Colonic mucosa (tissue), 4 donors: ENCODE measurements around the gene PSKH1. TPM values are rescaled to one million over a fixed set of nuclear protein-coding genes. Genes with fewer than 3 reads are reported as not detected.

Source experiments
- DNase-seq: peaks from one replicate; pipeline ENCODE4 v3.0.0-alpha.2; 2020
- H3K27ac ChIP-seq: fragments of 200-600 bp; one replicate; pipeline ENCODE4 v1.8.0; 2021
- H3K27me3 ChIP-seq: fragments of 200-600 bp; one replicate; pipeline ENCODE4 v1.8.0; 2021
- H3K36me3 ChIP-seq: fragments of 200-600 bp; one replicate; pipeline ENCODE4 v1.8.0; 2021
- H3K4me1 ChIP-seq: fragments of 200-600 bp; one replicate; pipeline ENCODE4 v1.8.0; 2021; ENCODE audit warnings: mild to moderate bottlenecking
- H3K4me3 ChIP-seq: fragments of 200-600 bp; one replicate; pipeline ENCODE4 v1.8.0; 2021
- H3K9ac ChIP-seq, 2 donors: one replicate each; pipeline ENCODE4 v1.7.0; 2013; ENCODE audit warnings: control low read depth in 2 of 2, low read depth in 2 of 2, low read length in 2 of 2
- H3K9me3 ChIP-seq: fragments of 200-600 bp; one replicate; pipeline ENCODE4 v1.8.0; 2021
- intact Hi-C: fragments of 100-400 bp; cut with DNase I; formaldehyde crosslinking; loops from one replicate; pipeline ENCODE4 v1.14.1; 2022
- total RNA-seq, 2 donors: library from RNA; stranded (reverse); fragmentation: NEBNext Ultra II Directional in 1 of 2; extraction: Animal tissue kit (Norgen Biotek cat#: 25700) in 1 of 2; gene quantifications; one replicate each; pipeline ENCODE4 v1.2.1, GENCODE V29; 2021
- TF ChIP-seq, protein P1 (sequence below): fragments of 200-600 bp; IDR thresholded peaks from one replicate; pipeline ENCODE4 v1.8.0; 2022; ENCODE audit warnings: antibody characterized with exemption, mild to moderate bottlenecking
- donor health status: healthy.
- donor health status: DM: no; HTN: no; CAD: no.
- donor health status: DM: no; HTN: no; CAD: no.

PSKH1 gene
- total RNA-seq, 2 donors from 2014 or later: 24.5 to 34.7 TPM

DNA sequence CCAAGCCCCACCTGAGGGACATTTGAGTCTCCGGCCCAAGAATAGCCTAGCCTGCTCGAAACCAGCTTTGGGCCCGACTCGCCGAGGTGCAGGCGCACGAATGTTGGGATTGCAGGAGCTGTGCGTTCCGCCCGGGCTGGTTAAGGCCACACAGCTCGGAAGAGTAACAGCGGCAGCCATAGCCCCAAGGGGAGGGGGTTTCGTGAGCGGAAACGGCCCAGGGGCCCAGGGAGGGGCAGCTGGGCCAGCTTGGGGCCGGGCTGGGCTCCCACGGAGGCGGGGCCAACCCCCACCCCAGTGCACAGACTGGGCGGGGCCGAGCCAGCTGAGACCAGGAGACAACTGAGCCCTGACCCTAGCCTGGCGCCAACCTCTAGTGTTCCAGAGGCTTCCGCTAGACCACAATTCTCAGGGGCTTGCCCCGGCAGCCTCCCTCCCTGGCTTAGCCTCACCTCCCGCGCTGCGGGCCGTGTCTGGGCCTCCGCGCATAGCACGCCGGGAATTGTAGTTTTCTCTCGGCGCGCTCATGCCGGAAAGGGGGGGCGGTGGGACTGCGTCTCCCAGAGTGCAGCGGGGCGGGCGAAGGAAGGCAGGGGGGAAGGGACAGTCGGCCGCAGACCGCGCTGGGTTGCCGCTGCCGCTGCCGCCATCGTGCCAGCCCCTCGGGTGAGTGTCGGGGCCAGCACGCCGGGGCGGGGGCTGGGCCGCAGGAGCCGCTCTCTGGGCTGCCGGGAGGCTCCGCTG is 46.6 kb upstream of the PSKH1 start, which contains the start of gene NUTF2:
Gene NUTF2 (plus strand): TSS at position 614 of the 744 bp plus-strand sequence. CDS start 18,198 bp downstream, outside the sequence.
- Histone ChIP-seq H3K9me3 (no peaks in the 10 kb centered on the region), H3K4me1 (peaks cover 33% of the 10 kb centered on the region), H3K36me3 (no peaks in the 10 kb centered on the region), H3K9ac (peak within 1 kb of the TSS; percentile 75 to 97), H3K4me3 (peak within 1 kb of the TSS; percentile 76), H3K27ac (peak within 1 kb of the TSS; percentile 89), H3K27me3 (no peaks in the 10 kb centered on the region)
- intact Hi-C loops: no loop called here
- TF ChIP-seq, protein P1, sequence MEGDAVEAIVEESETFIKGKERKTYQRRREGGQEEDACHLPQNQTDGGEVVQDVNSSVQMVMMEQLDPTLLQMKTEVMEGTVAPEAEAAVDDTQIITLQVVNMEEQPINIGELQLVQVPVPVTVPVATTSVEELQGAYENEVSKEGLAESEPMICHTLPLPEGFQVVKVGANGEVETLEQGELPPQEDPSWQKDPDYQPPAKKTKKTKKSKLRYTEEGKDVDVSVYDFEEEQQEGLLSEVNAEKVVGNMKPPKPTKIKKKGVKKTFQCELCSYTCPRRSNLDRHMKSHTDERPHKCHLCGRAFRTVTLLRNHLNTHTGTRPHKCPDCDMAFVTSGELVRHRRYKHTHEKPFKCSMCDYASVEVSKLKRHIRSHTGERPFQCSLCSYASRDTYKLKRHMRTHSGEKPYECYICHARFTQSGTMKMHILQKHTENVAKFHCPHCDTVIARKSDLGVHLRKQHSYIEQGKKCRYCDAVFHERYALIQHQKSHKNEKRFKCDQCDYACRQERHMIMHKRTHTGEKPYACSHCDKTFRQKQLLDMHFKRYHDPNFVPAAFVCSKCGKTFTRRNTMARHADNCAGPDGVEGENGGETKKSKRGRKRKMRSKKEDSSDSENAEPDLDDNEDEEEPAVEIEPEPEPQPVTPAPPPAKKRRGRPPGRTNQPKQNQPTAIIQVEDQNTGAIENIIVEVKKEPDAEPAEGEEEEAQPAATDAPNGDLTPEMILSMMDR: no peak
- DNase-seq: peak; percentile 96

DNA sequence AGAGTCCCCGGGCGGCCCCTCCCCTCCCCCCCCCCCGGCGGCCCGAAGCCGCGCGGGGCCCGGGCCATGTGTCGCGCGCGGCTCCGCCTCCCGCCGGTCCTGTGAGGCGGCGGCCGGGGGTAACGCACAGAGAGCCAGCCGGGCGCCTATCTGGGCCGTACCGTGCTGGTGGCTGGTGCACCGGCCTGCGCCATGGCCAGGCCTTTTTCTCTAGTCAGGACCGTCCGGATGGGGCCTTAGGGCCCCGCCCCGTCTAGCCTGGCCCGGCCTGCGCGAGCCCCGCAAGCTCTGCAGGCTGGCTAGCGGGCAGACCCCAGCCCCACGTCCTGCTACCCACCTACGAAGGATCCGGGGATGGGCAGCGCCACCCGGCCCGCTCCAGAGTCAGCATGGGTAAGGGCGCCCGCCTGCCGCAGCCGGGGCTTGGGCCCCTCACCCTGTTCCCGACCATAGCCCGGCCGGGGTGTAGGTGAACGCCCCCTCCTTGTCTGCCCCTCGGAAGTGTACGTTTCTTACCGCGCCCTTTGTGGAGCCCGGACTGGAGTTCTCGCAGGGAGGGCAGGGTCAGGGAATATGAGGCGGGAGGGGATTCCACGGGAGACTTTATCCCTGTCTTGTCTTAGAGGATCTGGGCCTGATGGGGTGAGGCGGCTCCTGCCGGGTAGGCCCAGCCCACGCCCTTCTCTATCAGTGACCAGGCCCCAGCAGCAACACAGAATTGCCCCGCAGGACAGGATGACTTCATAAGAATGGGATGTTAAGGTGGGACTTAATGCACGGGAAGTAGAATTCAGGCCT is 45.8 kb upstream of the PSKH1 start, which contains the start of gene CENPT:
Gene CENPT (minus strand): TSS at position 630 of the 798 bp plus-strand sequence. CDS start 13,834 bp downstream, outside the sequence.
- intact Hi-C loops: no loop called here
- Histone ChIP-seq H3K9ac (peak within 1 kb of the TSS; percentile 75 to 97), H3K4me3 (peak within 1 kb of the TSS; percentile 76), H3K4me1 (peaks cover 33% of the 10 kb centered on the region), H3K36me3 (no peaks in the 10 kb centered on the region), H3K27ac (peak within 1 kb of the TSS; percentile 89), H3K9me3 (no peaks in the 10 kb centered on the region), H3K27me3 (no peaks in the 10 kb centered on the region)
- TF ChIP-seq, protein P1: no peak
- peak; percentile 44 for DNase-seq

DNA sequence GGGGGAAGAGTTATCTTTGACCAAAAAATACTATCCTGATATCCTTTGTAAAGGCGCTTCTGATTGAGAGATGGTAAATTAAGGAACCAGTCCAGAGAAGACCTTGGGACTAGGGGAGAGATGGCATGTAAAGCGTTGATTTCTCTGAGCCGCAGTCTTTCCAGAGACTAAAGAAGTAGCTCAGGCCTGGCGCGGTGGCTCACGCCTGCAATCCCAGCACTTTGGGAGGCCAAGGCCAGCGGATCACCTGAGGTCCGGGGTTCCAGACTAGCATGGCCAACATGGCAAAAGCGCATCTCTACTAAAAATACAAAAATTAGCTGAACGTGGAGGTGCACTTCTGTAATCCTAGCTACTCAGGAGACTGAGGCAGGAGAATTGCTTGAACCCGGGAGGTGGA is 44.9 kb upstream of the PSKH1 start:
- DNase-seq: no peak
- H3K27me3 ChIP-seq: no peaks in the 10 kb centered on the region
- peak overlapping the region; percentile 89 for H3K27ac ChIP-seq
- intact Hi-C loops: no loop called here
- TF ChIP-seq, protein P1: no peak
- H3K4me3 ChIP-seq: peak overlapping the region; percentile 76
- H3K4me1 ChIP-seq: peaks cover 33% of the 10 kb centered on the region
- peak overlapping the region; percentile 20 to 91 for H3K9ac ChIP-seq
- no peaks in the 10 kb centered on the region for H3K36me3 ChIP-seq
- H3K9me3 ChIP-seq: no peaks in the 10 kb centered on the region

DNA sequence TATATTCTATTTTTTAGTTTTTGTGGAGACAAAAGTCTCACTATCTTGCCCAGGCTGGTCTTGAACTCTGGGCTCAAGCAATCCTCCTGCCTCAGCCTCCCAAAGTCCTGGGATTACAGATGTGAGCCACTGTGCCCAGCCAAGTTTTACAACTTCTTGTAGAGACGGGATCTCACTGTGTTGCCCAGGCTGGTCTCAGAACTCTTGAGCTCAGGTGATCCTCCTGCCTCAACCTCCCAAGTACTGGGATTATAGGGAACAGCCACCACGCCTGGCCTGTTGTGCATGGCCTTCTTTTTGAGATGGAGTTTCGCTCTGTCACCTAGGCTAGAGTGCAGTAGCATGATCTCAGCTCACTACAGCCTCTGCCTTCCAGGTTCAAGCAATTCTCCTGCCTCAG is 39.4 kb upstream of the PSKH1 start:
- Histone ChIP-seq H3K4me1 (peaks cover 15% of the 10 kb centered on the region), H3K27me3 (no peaks in the 10 kb centered on the region), H3K36me3 (no peaks in the 10 kb centered on the region), H3K9ac (no peak overlapping the region), H3K9me3 (no peaks in the 10 kb centered on the region), H3K27ac (no peak overlapping the region), H3K4me3 (no peak overlapping the region)
- intact Hi-C loops: no loop called here
- no peak for DNase-seq
- TF ChIP-seq, protein P1: no peak

DNA sequence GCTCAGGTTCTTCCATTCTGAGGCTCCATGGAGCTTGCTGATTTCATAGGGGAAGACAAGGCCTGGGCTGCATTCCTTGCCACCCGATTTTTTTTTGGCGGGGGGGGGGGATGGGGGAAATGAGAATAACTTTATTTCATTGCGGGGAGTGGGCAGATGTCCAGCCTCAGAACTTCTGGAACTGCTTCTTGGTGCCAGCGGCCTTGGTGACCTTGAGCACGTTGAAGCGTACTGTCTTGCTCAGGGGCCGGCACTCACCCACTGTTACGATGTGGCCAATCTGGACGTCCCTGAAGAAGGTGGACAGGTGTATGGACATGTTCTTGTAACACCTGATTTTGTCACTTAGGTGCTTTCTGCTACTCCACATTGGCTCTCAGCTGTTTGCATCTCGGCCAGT is 37.3 kb upstream of the PSKH1 start:
- DNase-seq: no peak
- Histone ChIP-seq H3K4me1 (peaks cover 17% of the 10 kb centered on the region), H3K4me3 (no peak overlapping the region), H3K9ac (no peak overlapping the region), H3K9me3 (no peaks in the 10 kb centered on the region), H3K36me3 (no peaks in the 10 kb centered on the region), H3K27ac (no peak overlapping the region), H3K27me3 (no peaks in the 10 kb centered on the region)
- intact Hi-C loops: no loop called here
- TF ChIP-seq, protein P1: no peak
